AG10803 (cell line): ENCODE results near the gene CNIH1.

Source experiments
- DNase-seq: peaks from one replicate; pipeline ENCODE4 v3.0.0; 2010; ENCODE audit warnings: low read depth
- H3K4me3 ChIP-seq: 2 replicates; pipeline ENCODE4 v1.5.1; 2011; ENCODE audit warnings: mild to moderate bottlenecking, low read length, control low read depth
- TF ChIP-seq, protein P1 (sequence below): conservative IDR thresholded peaks from 2 replicates; pipeline ENCODE4 v1.5.1; 2011; ENCODE audit warnings: mild to moderate bottlenecking, low read length, control low read depth, inconsistent platforms

The CNIH1 gene

DNA sequence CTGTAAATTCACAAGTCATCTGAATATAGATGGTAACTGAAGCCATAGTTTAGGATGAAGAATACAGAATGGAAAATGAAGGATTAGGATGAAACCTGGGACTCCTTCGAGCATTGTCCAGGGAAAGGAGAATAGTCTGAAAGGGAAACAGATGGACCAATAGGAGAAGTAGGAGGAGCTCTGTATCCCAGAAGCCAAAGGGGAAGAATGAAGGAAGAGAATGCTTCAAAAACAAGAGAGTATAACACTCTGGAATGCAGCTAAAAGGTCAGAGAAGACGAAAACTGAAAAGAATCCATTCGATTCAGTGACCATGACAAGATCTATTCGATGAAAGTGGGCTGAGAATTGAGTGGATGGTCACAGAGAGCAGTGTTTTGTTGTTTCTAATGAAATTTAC lies 46.6 kb upstream of the CNIH1 start:
- TF ChIP-seq, protein P1, sequence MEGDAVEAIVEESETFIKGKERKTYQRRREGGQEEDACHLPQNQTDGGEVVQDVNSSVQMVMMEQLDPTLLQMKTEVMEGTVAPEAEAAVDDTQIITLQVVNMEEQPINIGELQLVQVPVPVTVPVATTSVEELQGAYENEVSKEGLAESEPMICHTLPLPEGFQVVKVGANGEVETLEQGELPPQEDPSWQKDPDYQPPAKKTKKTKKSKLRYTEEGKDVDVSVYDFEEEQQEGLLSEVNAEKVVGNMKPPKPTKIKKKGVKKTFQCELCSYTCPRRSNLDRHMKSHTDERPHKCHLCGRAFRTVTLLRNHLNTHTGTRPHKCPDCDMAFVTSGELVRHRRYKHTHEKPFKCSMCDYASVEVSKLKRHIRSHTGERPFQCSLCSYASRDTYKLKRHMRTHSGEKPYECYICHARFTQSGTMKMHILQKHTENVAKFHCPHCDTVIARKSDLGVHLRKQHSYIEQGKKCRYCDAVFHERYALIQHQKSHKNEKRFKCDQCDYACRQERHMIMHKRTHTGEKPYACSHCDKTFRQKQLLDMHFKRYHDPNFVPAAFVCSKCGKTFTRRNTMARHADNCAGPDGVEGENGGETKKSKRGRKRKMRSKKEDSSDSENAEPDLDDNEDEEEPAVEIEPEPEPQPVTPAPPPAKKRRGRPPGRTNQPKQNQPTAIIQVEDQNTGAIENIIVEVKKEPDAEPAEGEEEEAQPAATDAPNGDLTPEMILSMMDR, result no peak
- peak; percentile 62 for DNase-seq

DNA sequence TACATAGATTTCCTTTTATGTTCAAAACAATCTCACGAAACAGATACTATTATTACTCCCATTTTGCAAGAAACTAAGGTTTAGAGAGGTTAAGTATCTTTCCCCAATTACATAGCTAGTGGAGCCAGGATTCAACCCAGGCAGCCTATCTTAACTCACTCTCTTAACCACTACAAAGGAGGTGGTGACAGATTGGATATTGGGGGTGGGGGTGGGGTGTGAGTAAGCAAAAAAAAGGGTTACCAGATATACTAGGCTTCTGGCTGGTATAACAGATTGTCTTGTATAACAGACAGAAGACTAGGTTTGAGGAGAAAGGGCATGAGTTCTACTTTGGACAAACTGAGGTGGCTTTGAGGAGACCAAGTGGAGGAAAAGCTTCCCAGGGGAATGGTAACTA lies 45.5 kb upstream of the CNIH1 start:
- no peak overlapping the region for H3K4me3 ChIP-seq
- TF ChIP-seq, protein P1, result no peak
- no peak for DNase-seq

More for the DNA sequence above, 46.6 kb upstream of the CNIH1 start:
- H3K4me3 ChIP-seq, result peak overlapping the region; percentile 92

- no peak for DNase-seq
- TF ChIP-seq, protein P1, result no peak
- H3K4me3 ChIP-seq, result no peak overlapping the region
Observed at GRCh38 chr14:54483846-54484245, 42.7 kb upstream of the CNIH1 start.

DNA sequence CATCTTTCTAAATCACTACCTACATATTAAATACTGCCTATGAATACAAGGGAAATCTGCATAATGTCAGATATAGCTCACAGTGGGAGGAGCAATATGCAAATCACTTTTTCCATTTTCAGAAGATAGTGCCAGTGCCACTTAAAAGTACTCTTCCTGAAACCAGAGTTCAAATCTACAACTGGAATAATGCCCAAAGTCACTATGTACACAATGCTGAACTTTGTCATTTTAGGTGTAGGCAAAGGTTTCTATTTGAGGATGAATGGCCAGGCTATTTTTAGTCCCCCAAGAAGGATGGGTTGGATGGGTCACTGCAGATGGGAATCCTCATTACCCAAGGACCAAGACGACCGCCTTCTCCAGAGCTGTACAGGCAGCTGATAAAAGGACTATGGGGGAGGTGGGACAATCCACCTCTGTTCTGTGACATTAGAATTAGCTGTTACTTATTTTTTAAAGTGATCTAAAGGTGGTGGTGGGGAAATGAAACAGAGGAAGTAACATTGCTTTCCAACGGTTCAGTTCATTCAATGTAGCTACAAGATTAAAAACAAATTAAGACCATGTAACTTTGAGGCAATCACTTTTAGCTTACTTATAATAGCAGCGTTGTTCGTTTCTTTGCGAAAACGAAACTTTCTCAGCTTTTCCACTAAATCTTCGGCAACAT lies 42.0 kb upstream of the CNIH1 start:
- H3K4me3 ChIP-seq, result no peak overlapping the region
- DNase-seq, result no peak
- TF ChIP-seq, protein P1, result no peak

DNA sequence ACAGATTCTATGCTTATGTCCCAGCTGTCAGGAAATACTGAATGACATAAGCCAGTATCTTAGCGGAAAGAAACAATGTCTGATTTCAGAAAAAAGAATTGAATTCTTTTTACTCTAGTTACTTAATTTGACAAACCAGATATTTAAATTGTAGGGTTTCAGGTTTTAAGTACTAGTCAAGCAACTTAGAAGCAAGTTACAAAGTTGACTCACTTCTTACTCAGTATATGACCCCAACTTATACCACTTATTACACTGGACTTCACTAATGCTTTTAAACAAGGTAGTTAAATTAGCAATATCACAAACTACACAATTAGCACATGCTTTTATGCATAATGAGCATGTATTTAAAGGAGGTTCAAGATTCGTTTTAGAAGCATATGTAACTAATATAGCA lies 40.5 kb upstream of the CNIH1 start:
- no peak for DNase-seq
- no peak overlapping the region for H3K4me3 ChIP-seq
- TF ChIP-seq, protein P1, result no peak

DNA sequence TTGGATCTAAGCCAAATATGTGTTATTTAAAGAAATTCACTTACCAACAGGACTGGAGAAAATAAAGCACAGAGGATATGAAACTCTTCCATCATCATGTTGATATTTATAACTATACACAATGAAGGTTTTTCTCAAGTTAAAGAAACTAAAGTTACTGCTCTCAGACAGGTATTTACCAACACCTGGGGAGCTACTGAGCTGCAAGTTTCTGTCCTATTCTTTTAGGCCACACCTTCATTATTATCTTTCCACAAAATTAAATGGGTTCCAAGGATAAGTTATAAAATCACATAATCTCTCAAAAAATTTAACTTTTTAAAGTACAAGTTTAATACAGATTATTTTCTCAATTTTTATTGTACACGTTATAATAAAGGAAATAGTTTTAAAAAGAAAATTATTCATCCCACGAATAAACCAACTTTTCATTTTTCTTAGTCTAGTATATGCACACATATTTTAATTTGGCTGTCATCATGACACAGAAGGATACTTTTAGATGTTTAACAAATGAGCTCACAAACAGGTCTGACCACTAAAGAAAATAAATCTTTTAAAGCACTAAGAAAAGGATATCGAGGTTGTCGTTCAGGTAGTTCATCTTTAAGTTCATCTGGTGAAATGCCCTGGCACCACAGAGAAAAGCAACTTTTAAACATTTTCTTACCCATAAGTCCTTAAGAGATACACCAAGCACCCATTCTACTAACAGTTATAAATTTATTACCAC lies 39.8 kb upstream of the CNIH1 start:
- DNase-seq, result no peak
- TF ChIP-seq, protein P1, result no peak
- no peak overlapping the region for H3K4me3 ChIP-seq

- no peak overlapping the region for H3K4me3 ChIP-seq
- TF ChIP-seq, protein P1, result no peak
- DNase-seq, result no peak
Observed at GRCh38 chr14:54478636-54479215, 37.6 kb upstream of the CNIH1 start.
